ENCODE results near the gene OSTC.

The OSTC gene

DNA sequence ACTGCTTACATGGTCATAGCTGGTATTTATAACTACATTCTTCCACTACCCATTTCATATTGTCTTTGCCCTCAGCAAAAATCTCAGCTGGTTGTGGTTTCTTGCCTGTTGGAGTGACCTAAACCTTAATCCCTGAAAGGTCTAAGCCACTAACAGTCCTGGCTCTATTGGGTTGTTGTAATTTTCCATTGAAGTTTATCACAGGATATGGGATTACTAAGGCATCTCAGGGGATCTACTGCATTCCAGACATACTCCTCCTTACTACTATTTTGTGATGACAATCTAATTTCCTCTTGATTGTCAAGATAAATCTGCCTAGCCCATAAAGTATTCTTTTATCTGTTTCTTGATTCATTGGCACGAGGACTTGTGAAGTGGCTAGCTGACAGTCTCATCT is 6.2 kb upstream of the OSTC start:
- no peak overlapping the region for H3K4me3 ChIP-seq (replicated peaks; ENCODE audit: low read depth, low read length)
- peak; percentile 51 for DNase-seq (ENCODE audit: extremely low read depth, low read depth)
- TF ChIP-seq, protein P1, sequence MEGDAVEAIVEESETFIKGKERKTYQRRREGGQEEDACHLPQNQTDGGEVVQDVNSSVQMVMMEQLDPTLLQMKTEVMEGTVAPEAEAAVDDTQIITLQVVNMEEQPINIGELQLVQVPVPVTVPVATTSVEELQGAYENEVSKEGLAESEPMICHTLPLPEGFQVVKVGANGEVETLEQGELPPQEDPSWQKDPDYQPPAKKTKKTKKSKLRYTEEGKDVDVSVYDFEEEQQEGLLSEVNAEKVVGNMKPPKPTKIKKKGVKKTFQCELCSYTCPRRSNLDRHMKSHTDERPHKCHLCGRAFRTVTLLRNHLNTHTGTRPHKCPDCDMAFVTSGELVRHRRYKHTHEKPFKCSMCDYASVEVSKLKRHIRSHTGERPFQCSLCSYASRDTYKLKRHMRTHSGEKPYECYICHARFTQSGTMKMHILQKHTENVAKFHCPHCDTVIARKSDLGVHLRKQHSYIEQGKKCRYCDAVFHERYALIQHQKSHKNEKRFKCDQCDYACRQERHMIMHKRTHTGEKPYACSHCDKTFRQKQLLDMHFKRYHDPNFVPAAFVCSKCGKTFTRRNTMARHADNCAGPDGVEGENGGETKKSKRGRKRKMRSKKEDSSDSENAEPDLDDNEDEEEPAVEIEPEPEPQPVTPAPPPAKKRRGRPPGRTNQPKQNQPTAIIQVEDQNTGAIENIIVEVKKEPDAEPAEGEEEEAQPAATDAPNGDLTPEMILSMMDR (IDR thresholded peaks at IDR 0.05; ENCODE audit: low read depth, low read length, missing control alignments) = no peak

DNA sequence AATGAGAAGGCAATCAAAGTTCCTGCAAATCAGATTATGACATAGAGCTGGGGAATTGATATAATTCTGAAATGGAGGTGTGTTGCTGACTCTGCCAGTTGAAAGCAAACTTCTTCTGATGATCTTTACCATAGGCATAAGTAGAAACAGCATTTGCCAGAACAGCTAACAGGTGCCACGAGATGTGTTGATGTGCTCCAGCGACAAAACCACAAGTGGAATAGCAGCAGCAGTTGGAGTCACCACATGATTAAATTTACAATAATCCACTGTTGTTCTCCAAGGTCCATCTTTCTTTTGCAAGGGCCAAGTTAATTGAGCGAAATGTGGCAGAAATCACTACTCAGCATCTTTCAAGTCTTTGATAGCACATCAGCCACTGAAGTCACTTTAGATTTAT is 3.7 kb upstream of the OSTC start:
- TF ChIP-seq, protein P1 (IDR thresholded peaks at IDR 0.05; ENCODE audit: low read depth, low read length, missing control alignments) = no peak
- DNase-seq (ENCODE audit: extremely low read depth, low read depth) = no peak
- no peak overlapping the region for H3K4me3 ChIP-seq (replicated peaks; ENCODE audit: low read depth, low read length)

DNA sequence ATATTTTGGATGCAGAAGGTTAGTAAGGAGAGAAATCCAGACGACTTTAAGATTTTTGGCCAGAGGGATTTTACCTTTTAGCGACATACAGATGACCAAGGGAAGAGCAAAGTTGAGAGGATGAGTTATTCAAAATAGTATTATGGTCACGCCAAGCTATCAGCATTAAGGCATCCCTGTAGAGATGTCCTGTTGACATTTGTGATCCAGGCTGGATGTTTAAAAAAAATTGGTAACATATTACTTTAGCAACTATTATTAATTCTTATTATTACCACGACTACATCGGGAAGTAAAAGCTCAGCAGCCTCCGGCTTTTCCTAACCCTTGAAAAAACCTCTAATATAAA is 562 bp upstream of the OSTC start:
- DNase-seq (ENCODE audit: extremely low read depth, low read depth) = no peak
- peak overlapping the region; percentile 93 for H3K4me3 ChIP-seq (replicated peaks; ENCODE audit: low read depth, low read length)
- TF ChIP-seq, protein P1 (IDR thresholded peaks at IDR 0.05; ENCODE audit: low read depth, low read length, missing control alignments) = no peak

DNA sequence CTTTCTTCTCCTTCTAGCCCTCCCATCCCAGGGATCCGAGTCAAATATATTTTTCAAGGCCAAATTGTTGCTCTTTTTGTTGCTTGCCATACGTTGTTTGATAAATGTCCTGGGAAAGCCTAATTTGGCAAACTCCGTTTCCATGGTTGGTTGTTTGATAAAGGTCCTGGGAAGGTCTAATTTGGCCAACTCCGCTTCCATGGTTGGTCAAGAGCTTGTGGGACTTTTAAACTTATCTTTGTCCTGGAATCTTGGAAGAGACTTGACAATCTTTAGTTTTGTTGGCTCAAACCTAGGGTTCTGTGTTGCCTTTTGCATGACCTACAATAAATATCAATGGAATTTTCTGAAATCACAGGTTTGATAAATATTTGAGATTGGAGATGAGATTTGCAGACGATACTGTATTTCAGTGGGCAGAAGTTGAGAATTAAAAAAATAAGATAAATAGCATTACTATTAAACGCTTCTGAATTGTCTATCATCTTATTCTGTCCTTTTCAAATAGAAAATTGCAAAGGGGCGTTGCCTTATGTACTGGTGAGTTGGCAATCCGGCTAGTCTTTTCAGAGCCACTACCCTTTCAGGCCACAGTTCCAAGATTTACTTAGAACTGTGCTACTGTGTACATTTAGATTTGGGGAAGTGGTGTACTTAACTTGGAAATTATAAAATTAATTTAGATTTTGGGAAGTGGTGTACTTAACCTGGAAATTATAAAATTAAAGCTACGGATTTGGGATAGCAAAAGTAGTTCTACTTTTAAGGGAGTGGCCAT is 804 bp downstream of the OSTC start:
- TF ChIP-seq, protein P1 (IDR thresholded peaks at IDR 0.05; ENCODE audit: low read depth, low read length, missing control alignments) = no peak
- H3K4me3 ChIP-seq (replicated peaks; ENCODE audit: low read depth, low read length) = peak overlapping the region; percentile 93
- DNase-seq (ENCODE audit: extremely low read depth, low read depth) = no peak

DNA sequence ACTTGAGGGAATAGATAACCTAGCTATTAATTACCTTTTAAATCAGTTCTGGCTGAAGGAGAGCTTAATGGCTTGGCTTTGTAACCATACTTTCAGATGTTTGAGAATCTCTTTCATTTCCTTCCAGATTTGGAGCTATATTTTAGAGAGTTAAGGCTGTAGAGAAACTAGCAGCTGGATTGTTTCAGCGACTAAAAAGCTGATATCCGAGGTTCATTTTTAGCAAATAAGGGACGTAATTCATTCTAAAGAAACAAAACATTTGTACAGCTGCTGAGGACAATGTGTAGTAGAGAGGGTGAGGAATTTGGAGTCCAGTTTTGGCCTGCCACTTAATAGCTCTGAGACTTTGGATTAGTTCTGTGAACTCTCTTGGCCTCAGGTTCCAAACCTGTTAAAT is 12.2 kb downstream of the OSTC start:
- no peak overlapping the region for H3K4me3 ChIP-seq (replicated peaks; ENCODE audit: low read depth, low read length)
- no peak for DNase-seq (ENCODE audit: extremely low read depth, low read depth)
- TF ChIP-seq, protein P1 (IDR thresholded peaks at IDR 0.05; ENCODE audit: low read depth, low read length, missing control alignments) = no peak

DNA sequence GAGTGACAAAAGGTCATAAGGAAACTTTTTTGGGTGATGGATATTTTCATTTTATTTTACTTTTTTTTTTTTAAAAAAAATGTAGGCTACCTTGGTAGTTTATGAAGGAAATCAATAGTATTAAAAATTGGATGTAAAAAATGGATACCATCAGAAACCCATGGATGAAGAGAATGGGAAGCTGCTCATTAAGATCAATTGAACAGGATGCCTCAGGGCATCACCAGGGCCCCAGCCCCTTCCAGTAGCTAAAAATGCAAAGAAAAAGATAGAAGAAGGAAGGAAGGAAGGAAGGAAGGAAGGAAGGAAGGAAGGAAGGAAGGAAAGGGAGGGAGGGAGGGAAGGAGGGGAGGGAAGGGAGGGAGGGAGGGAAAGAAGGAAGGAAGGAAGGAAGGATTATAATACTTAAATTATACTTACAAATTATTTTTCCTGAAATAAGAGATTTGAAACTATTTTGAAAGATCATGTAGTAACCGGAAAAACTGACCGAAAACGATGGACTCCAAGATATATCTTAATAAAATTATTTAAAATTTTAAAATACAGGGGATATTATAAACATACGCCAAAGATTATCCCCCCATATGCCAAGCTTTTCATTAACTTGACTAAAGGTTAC is 24.1 kb downstream of the OSTC start:
- TF ChIP-seq, protein P1 (IDR thresholded peaks at IDR 0.05; ENCODE audit: low read depth, low read length, missing control alignments) = no peak
- no peak overlapping the region for H3K4me3 ChIP-seq (replicated peaks; ENCODE audit: low read depth, low read length)
- DNase-seq (ENCODE audit: extremely low read depth, low read depth) = no peak
